Measurements from ENCODE around the gene KCNJ6. TPM values are rescaled to one million over a fixed set of nuclear protein-coding genes. Genes with fewer than 3 reads are reported as not detected.

Gene KCNJ6
- total RNA-seq, 1 donor from 2014 or later = 0.33 TPM

DNA sequence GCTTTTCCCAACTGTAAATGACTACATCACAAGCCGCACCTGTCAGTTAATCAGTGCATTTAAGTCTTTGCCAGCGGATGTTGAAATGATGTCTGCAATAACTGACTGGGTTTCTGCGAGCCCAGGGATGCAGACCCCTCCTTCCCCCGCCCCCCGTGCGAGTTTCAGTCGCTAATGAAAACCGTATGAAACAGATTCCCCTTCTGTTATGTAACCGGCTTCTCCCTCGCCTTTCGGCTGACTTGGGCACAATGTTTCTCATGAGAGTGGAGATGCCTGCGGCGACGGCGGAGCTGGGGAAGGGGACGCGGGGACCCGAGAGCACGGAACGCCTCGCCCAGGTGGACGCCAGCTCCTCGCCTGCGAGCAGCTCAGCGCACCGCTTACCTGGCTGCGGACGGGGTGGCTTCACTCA is 753 bp downstream of the KCNJ6 start:
- Histone ChIP-seq H3K36me3 (ENCODE audit: control insufficient read depth, insufficient read depth, low read length) (no peaks in the 10 kb centered on the region), H3K27me3 (ENCODE audit: control insufficient read depth, insufficient read depth, low read length) (peaks cover 16% of the 10 kb centered on the region), H3K4me3 (ENCODE audit: low read depth, low read length) (peak overlapping the region; percentile 26)
- no peak for TF ChIP-seq CTCF (IDR thresholded peaks at IDR 0.05; ENCODE audit: insufficient read depth, low read length, poor library complexity, severe bottlenecking)
- no peak for DNase-seq (ENCODE audit: low read depth)

DNA sequence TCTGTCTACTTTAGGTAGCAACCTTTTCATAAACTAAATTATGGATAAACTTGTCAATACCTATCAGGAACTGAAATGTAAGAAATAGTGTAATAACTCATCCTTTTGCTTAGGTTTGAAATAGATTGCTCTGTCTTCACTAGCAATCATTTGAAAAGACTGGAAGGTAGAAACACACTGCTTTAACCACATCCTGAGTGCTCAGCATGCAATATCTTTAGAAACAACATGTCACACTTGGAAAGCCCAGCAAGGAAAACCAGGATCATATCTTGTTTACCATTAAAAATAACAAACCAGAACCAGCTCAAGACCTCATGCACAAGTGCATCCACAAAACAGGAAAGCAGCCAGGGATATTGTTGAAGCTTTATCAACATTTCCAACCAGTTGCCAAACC is 3.6 kb downstream of the KCNJ6 start:
- TF ChIP-seq CTCF (IDR thresholded peaks at IDR 0.05; ENCODE audit: insufficient read depth, low read length, poor library complexity, severe bottlenecking) = no peak
- no peak for DNase-seq (ENCODE audit: low read depth)
- H3K36me3 ChIP-seq (ENCODE audit: control insufficient read depth, insufficient read depth, low read length) = no peaks in the 10 kb centered on the region
- no peak overlapping the region for H3K4me3 ChIP-seq (ENCODE audit: low read depth, low read length)
- peaks cover 16% of the 10 kb centered on the region for H3K27me3 ChIP-seq (ENCODE audit: control insufficient read depth, insufficient read depth, low read length)

- H3K4me3 ChIP-seq (ENCODE audit: low read depth, low read length) = no peak overlapping the region
- no peak for DNase-seq (ENCODE audit: low read depth)
- peaks cover 9% of the 10 kb centered on the region for H3K27me3 ChIP-seq (ENCODE audit: control insufficient read depth, insufficient read depth, low read length)
- H3K36me3 ChIP-seq (ENCODE audit: control insufficient read depth, insufficient read depth, low read length) = no peaks in the 10 kb centered on the region
- no peak for TF ChIP-seq CTCF (IDR thresholded peaks at IDR 0.05; ENCODE audit: insufficient read depth, low read length, poor library complexity, severe bottlenecking)
Measured at GRCh38 chr21:37909936-37910335, 6.3 kb downstream of the KCNJ6 start.

DNA sequence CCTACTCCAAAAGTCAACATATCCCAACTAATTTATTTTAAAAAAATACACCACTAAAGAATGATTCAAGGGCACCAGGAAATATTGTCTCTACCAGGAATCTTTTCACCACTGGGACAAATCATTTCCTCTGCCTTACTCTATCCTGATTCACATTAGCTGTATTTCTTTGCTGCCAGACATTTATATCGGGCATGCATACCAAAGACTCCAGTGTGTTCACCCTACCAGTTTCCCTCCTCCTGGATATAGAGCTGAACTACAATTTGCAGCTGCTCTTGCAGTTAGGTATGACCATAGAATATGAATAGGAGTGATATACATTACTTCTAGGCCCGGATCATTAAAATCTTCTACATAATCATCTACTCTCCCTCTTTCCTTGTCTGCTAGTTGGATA is 7.6 kb downstream of the KCNJ6 start:
- peaks cover 3% of the 10 kb centered on the region for H3K27me3 ChIP-seq (ENCODE audit: control insufficient read depth, insufficient read depth, low read length)
- H3K4me3 ChIP-seq (ENCODE audit: low read depth, low read length) = no peak overlapping the region
- DNase-seq (ENCODE audit: low read depth) = no peak
- TF ChIP-seq CTCF (IDR thresholded peaks at IDR 0.05; ENCODE audit: insufficient read depth, low read length, poor library complexity, severe bottlenecking) = no peak
- H3K36me3 ChIP-seq (ENCODE audit: control insufficient read depth, insufficient read depth, low read length) = no peaks in the 10 kb centered on the region

DNA sequence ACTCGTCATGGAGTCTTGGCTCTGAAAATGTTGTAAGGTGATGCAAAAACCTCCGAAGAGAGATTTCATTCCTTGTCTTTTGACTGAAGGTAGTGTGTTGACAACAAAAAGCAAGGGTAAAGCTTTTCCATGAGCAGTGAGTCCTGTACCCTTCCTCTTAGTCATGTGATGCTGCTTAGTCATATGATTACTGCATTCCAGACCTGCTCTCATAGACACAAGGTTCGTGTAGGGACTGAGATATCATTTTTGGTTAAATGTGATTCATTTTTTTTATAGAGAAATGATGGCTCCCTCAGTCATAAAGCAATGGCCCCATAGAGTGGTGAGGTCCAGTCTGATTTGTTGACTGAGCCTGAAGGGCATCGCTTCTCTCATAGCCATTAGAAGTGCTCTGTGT is 9.2 kb downstream of the KCNJ6 start:
- TF ChIP-seq CTCF (IDR thresholded peaks at IDR 0.05; ENCODE audit: insufficient read depth, low read length, poor library complexity, severe bottlenecking) = no peak
- Histone ChIP-seq H3K4me3 (ENCODE audit: low read depth, low read length) (no peak overlapping the region), H3K27me3 (ENCODE audit: control insufficient read depth, insufficient read depth, low read length) (no peaks in the 10 kb centered on the region), H3K36me3 (ENCODE audit: control insufficient read depth, insufficient read depth, low read length) (no peaks in the 10 kb centered on the region)
- no peak for DNase-seq (ENCODE audit: low read depth)

- Histone ChIP-seq H3K27me3 (ENCODE audit: control insufficient read depth, insufficient read depth, low read length) (no peaks in the 10 kb centered on the region), H3K36me3 (ENCODE audit: control insufficient read depth, insufficient read depth, low read length) (no peaks in the 10 kb centered on the region), H3K4me3 (ENCODE audit: low read depth, low read length) (no peak overlapping the region)
- TF ChIP-seq CTCF (IDR thresholded peaks at IDR 0.05; ENCODE audit: insufficient read depth, low read length, poor library complexity, severe bottlenecking) = no peak
- DNase-seq (ENCODE audit: low read depth) = no peak
Measured at GRCh38 chr21:37905291-37905690, 11.0 kb downstream of the KCNJ6 start.
